RKO (cell line): ENCODE measurements around the gene PLAGL2.

ENCODE experiments used
- DNase-seq: peaks from one replicate; pipeline ENCODE4 v3.0.0-alpha.2; 2016; ENCODE audit warnings: low spot score

The PLAGL2 gene

DNA sequence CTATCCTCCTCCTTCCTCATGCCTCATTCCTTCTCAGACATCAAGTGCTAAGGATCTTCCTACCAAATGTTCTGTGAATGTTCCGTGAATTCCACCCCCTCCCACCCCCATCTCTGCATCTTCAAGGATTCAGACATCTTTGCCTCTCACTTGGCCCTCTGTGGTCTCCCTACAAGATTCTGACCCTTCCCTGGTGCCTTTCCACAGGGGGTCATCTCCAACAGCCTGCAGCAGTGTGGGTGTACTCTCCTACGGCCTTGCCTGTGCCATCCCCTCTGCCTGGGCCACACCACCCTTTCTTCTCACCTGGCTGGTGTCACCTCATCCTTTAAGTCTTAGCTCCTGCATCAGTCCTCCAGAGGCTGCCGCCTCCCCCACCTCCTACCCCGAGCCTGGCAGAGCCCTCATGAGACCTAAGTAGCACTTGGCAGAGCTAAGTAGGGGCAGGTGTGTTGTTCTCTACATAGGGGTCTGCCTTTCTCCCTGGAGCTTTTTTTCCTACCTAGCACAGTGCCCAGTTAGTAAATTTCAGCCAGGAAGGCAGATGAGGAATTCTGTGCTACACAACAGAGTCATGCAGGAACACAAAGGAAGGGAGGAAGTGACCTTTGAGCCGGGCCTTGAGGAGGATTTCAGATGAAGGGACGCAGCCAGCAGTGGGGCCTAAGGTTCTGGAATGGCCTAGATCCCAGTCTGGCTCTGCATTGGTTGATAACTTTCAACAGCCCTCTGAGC, 55.0 kb downstream of the PLAGL2 start:
- DNase-seq: no peak

- no peak for DNase-seq
Measured at GRCh38 chr20:32150291-32150848, 57.2 kb downstream of the PLAGL2 start.

GRCh38 chr20:32149566-32150170, 57.9 kb downstream of the PLAGL2 start:
- no peak for DNase-seq

DNA sequence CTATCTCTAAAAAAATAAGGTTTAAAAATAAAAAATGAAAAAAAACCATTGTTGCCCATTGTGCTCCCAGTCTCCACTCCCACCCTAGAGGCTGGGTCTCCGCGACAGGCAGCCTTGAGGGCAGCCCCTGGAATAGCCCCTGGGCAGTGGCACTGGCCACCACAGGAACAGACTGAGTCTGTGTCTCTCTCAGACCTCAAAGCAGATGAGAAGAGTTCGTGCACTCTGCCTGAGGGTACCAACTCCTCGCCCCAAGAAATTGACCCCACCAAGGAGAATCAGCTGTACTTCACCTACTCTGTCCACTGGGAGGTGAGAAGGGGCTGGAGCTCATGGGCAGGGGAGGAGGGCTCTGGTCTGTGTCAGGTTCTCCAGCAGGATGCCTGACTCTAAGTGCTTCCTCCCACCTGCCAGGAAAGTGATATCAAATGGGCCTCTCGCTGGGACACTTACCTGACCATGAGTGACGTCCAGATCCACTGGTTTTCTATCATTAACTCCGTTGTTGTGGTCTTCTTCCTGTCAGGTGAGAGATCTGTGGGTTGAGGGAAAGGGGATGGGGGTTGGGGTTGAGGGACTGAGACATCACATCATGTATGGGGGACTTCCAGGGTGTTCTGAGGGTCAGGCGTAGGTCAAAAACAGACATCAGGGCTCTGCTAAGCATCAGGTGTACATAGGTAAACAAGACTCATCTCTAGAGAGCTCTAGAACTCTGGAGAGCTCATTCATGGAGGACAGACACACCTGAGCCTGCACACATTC, 62.5 kb downstream of the PLAGL2 start:
- DNase-seq: no peak

DNA sequence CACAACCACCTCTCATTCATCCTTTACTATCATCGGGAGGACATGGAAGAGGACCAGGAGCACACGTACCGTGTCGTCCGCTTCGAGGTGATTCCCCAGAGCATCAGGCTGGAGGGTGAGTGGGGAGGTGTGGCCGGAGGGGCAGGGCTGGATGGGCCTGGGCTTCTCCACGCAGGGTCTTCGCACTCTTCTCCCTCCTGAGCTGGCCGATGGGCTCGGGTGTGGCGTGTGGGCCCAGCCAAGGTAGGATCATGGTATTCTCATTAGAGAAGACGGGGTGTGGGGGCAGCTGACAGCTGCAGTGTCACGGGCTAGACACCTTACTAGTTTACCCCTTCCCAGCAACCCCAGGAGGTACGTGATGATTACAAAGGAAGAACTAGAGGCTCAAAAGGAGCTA, 64.6 kb downstream of the PLAGL2 start:
- DNase-seq: no peak
